HG02623 (cell line): ENCODE data around the gene FBXW4.
"Not testable (repeated sequence)": the region's sequence is repeated elsewhere in the genome, so short reads cannot be mapped to it uniquely, and the experiment has no call there.

Experiments used
- ATAC-seq: cut with Tn5 transposase; IDR thresholded peaks from one replicate; pipeline ENCODE4 v1.9.1; 2021; ENCODE audit warnings: moderate library complexity; ENCODE audit not compliant: unreplicated experiment

The FBXW4 gene

GRCh38 chr10:101658975-101659374 lies 36.0 kb downstream of the FBXW4 start:
- ATAC-seq = no peak

DNA sequence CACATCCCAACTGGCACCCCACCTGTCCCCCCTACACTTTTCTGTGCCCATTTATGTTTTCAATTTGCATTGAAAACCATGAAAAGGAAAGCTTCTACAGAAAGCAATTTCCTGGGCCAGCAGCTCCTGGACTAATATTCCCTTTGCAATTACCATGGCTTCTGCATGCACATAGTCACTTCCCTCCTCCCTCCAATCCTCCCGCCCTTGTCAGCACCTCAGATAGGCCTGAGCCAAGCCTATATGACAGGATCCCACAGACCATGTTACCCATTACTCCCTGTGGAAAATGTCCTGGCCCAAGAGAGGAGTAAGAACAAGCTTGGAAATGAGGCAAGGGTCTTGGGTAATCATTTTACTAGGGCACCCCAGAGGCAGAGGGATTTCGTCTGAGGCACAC lies 38.1 kb downstream of the FBXW4 start:
- no peak for ATAC-seq

GRCh38 chr10:101655570-101655969 lies 39.4 kb downstream of the FBXW4 start:
- ATAC-seq = no peak

- ATAC-seq = no peak
These were observed 41.4 kb downstream of the FBXW4 start for GRCh38 chr10:101653536-101653935.

DNA sequence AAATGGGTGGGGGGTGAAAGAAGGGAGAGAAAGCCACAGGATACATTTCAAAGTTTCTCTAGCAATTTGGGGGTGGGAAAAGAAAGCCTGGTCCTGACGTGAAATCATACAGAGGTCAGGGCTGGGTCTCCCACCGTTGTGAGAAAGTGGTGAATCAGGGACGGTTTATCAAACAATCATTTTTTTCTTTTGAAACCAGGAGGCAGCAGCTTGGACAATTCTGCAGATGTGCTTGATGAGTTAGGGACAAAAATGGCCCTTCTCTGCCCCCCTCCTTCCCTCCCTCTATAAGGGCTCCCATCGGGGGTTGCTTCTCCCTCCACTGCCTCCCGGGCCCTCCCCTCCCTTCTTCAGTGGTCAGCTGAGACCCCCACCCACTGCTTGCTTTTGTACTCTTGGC lies 43.6 kb downstream of the FBXW4 start:
- ATAC-seq = no peak

DNA sequence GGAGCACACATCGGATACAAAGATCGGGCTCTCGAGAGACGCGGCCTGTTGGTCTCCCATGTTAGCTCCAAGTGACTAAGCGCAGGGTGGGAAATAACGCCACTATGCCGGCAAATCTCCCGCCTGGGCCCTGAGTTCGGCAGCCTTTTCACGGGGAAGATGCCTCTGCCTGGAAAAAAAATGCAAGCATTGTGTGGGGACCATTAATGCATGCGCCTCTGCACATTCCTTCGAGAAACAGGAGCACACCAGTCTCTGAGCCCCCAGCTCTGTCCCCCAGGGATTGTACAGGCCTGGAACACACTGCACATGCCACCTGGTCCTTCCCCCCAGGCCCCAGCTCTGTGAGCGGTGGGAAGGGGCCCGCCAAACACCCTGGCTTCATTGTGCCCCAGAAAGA lies 44.1 kb downstream of the FBXW4 start:
- ATAC-seq = no peak

GRCh38 chr10:101649525-101650085 lies 45.4 kb downstream of the FBXW4 start:
- no peak for ATAC-seq

DNA sequence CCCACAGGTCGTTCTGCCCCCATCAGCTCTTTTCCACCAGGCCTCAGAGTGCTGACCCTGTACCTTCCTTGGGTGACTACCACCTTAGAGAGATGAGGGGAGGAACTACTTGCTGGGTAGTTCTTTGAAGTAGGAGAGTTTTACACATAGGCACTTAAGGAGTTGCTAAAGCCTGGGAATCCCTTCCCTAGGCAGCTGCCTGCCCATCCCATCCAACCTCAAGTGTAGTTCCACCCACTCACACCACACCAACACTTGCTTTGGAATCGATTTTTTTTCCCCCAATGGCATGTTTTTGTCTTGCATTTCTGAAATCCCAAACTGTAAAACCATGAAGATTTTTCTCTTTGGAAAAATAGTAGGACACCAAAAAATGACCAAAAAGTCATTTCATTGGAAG lies 47.7 kb downstream of the FBXW4 start:
- no peak for ATAC-seq

DNA sequence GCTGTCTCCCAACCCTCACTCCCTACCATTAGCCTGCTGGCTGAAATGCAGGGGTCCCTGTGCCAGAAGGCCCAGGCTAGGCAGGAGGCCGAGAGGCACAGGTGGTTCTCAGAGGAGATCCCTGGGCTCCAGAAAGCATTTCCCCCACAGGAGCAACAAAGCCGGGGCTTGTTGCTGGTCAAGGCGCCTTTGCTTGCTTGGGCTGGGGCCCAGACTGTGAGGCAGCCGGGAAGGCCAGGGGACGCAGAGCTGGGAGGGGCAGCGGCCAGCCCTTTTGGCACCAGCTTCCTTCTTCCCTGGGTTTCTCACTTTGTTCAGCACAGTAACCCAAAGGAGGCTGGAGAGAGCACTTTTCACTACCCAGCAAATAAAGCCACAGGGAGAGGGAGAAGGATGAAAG lies 48.6 kb downstream of the FBXW4 start:
- no peak for ATAC-seq

DNA sequence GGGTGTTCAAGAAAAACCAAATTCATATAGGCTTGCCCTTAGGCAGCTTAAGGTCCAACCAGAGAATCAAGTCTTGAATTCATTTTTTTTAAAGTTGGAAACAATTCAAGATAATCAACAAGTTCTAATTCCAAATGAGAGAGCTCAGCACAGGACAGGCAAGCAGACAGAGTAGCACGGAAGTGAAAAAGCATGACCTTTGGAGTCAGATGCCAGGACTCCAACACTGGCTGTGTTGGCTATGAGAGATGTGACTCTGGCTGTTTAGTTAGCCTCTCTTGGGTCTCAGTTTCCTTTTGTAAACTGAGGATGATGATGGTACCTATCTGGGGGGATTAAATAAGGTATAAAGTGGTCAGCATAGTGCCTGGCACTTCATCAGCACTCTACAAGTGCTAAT lies 49.3 kb downstream of the FBXW4 start:
- no peak for ATAC-seq

DNA sequence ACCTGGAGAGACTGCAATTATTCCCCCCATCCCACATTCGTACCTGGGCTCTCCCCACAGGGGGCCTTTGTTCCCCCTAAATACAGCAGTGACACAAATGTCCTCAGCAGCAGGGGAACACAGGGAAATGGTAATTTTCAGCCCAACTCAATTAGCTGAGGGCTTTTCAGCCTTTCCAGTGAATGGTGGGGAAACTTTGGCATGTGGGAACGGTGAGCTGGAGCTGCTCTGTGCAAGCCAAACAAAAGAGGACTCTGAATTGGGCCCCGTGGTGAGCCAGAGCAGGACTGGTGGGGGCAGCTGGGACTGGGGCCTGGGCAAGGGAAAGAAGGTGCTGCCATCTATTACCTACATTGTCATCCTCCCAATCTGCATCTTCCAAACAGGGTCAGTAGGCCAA lies 51.0 kb downstream of the FBXW4 start:
- ATAC-seq = no peak

DNA sequence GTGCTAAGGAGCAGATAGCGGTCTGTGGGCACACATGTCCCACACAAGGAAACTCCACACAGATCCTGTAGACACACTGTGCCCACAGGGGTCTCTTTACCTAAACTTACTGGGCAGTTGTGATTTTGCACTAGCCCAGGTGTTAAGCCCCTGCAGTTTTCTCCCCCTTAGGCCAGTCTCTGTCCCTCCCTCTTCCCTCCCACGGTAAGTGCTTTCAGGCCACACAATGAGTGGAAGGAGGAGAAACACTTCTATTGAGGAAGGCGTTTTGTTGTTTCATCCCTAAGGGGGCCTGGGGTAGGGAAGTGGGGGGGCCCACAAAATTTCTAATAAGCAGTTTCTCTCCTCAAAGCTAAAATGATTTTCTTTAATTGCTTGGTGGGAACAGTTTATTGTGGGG lies 51.4 kb downstream of the FBXW4 start:
- ATAC-seq = no peak

- ATAC-seq = no peak
These were observed 55.6 kb downstream of the FBXW4 start for GRCh38 chr10:101639141-101639900.

GRCh38 chr10:101633510-101633909 lies 61.5 kb downstream of the FBXW4 start:
- not testable (repeated sequence) for ATAC-seq

- no peak for ATAC-seq
These were observed 63.0 kb downstream of the FBXW4 start for GRCh38 chr10:101631821-101632475.

- no peak for ATAC-seq
These were observed 64.4 kb downstream of the FBXW4 start for GRCh38 chr10:101630633-101630920.

DNA sequence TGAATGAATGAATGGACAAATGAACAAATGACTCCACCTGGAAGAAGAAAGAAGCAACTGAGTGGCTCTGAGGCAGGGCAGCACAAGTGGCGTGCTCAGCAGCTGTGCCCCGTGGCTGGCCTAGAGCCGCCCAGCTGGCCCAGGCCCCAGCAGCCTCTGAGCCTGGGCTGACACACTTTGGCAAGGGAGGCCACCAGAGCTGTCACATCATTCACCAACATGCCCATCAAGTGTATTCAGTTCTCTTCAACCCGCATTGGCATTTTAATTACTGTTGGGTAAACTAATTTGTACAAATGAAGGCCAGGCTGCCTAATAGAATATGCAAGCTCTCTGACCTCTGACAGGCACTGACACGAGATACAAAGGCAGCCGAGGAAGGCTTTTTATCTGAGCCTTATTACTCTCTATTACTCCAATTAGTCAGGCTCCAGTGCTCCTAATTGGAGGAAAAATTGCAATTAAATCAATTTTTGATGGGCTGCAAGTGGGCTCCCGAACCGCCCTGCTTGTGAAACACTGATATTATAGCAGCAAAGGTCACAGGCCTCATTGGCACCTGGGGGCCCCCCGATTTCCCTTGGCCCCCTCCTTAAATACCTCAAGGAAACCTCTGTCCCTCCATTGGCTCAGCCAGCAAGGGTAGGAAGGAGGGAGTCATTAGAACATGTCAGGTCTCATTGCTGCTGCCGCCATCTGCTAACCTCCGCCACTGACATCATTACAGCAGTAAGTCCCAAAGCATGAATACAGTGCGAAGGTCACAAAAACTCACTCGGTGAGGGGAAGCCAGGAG lies 64.9 kb downstream of the FBXW4 start:
- ATAC-seq = no peak

DNA sequence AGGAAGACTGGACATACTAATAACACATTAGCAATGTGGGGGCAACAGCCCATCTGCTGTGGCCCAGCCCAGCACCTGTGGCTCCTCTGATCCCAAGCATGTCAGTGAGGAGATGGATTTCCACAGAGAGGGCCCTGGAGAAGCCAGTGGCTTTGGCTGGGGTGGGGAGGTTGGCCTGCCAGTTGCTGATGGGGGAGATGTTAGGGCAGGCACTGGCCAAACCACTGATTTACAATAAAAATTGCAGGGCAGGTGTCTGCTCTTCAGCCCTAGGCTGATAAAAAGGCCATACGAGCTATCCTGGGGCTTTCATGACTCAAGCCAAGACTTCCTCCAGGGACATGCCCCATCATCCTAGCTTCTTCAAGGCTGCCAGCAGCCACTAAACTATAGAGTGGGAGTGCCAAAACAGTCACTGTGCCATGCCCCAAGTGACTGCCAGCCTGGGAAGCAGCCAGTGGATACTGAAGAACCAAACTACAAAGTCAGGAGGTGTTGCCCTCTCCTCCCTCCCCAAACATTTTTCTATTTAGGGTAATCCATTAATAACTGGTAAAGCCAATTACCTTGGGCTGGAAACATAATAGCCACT lies 69.1 kb downstream of the FBXW4 start:
- no peak for ATAC-seq

GRCh38 chr10:101624526-101625102 lies 70.4 kb downstream of the FBXW4 start:
- no peak for ATAC-seq

DNA sequence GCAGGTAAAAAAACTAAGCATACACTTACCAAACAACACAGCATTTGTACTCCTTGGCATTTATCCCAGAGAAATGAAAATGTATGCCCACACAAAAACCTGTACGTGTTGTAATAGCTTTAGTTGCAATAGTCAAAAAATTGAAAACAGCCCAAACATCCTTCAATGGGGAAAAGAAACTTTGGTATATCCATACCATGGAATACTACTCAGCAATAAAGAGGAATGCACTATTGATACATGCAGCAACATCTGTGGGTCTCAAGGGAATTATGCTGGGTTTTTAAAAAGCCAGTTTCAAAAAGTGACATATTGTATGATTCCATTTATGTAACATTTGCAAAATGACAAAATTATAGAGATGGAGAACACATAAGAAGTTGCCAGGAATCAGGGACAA lies 71.4 kb downstream of the FBXW4 start:
- no peak for ATAC-seq

- no peak for ATAC-seq
These were observed 75.0 kb downstream of the FBXW4 start for GRCh38 chr10:101619983-101620382.
